Left ventricle myocardium inferior (tissue), 1 donor: ENCODE measurements around the gene C1QTNF4. TPM values are rescaled to one million over a fixed set of nuclear protein-coding genes. Genes with fewer than 3 reads are reported as not detected.

Experiments
- DNase-seq: peaks from one replicate; pipeline ENCODE4 v3.0.0-alpha.2; 2020
- H3K27ac ChIP-seq: fragments of 200-600 bp; replicated peaks from 2 replicates; pipeline ENCODE4 v1.8.0; 2021
- H3K27me3 ChIP-seq: fragments of 200-600 bp; 2 replicates; pipeline ENCODE4 v1.8.0; 2021; ENCODE audit warnings: low read depth
- H3K36me3 ChIP-seq: fragments of 200-600 bp; 2 replicates; pipeline ENCODE4 v1.8.0; 2021
- H3K4me1 ChIP-seq: fragments of 200-600 bp; 2 replicates; pipeline ENCODE4 v1.8.0; 2021
- H3K4me3 ChIP-seq: fragments of 200-600 bp; 2 replicates; pipeline ENCODE4 v1.8.0; 2021; ENCODE audit warnings: mild to moderate bottlenecking, moderate library complexity
- H3K9me3 ChIP-seq: fragments of 200-600 bp; replicated peaks from 2 replicates; pipeline ENCODE4 v1.8.0; 2021
- CTCF ChIP-seq: fragments of 200-600 bp; IDR thresholded peaks from 2 replicates; pipeline ENCODE4 v1.8.0; 2021; ENCODE audit warnings: antibody characterized with exemption, mild to moderate bottlenecking, borderline replicate concordance
- intact Hi-C: fragments of 100-400 bp; cut with micrococcal nuclease; formaldehyde crosslinking; loops from one replicate; pipeline ENCODE4 v1.11.0; 2022
- total RNA-seq: library from RNA; stranded (reverse); fragmentation: NEBNext Ultra II Directional; extraction: Animal tissue kit (Norgen Biotek cat#: 25700); gene quantifications from one replicate; pipeline ENCODE4 v1.2.1, GENCODE V29; 2021
- donor health status: DM: no; HTN: yes; CAD: no; lungs with severe emphysema.

Gene C1QTNF4
- total RNA-seq, 1 donor from 2014 or later = 0.58 TPM

GRCh38 chr11:47571357-47571729 lies 22.9 kb downstream of the C1QTNF4 start:
- Histone ChIP-seq H3K27me3 (no peaks in the 10 kb centered on the region), H3K36me3 (peaks cover 56% of the 10 kb centered on the region), H3K4me3 (no peak overlapping the region), H3K4me1 (peaks cover 39% of the 10 kb centered on the region), H3K9me3 (no peaks in the 10 kb centered on the region), H3K27ac (no peak overlapping the region)
- intact Hi-C loops = no loop called here
- DNase-seq = no peak
- no peak for TF ChIP-seq CTCF

DNA sequence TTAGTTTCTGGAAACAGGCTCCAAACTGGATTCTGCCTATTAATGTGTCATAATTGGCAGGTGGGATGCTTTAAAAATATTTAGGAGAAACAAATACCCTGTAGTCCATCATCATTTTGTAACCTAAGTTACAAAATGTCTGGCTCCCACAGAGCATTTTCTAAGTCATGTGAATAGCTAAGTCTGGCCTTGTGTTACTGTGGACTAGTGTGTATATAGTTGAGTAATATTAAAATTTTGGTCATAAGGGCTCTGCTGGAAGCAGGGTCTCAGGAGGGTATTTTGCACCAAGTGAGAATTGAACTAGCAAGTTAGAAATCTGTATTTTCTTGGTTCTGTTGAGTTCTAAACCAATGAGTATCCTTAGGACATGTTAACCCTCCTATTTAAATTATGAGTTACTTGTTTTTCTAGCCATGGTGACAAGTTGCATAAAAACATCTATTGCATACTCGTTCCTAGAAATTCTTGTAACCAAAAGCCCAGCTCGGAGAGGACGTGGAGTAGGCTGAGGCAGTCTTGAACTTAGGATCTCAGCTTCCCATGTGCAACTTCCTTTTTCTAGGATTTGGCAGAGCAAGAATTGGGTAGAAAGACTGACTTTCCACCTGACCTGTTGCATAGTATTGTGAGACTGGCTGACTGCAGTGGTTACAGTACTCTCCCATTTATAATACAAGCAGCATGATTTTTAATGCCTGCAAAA lies 23.4 kb downstream of the C1QTNF4 start:
- Histone ChIP-seq H3K4me3 (no peak overlapping the region), H3K27me3 (no peaks in the 10 kb centered on the region), H3K36me3 (peaks cover 54% of the 10 kb centered on the region), H3K4me1 (peaks cover 44% of the 10 kb centered on the region), H3K9me3 (no peaks in the 10 kb centered on the region), H3K27ac (no peak overlapping the region)
- no peak for TF ChIP-seq CTCF
- no peak for DNase-seq
- intact Hi-C loops = no loop called here

DNA sequence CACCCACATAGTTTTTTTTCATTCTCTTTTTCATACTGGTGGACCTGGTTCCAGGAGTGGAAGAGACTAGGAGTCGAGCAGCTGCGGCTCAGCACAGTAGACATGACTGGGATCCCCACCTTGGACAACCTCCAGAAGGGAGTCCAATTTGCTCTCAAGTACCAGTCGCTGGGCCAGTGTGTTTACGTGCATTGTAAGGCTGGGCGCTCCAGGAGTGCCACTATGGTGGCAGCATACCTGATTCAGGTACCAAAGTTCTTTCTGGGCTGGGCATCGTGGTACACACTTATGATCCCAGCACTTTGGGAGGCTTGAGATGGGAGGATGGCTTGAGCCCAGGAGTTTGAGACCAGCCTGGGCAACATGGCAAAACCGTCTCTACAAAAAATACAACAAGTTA lies 24.6 kb downstream of the C1QTNF4 start:
- intact Hi-C loops = no loop called here
- no peak for TF ChIP-seq CTCF
- Histone ChIP-seq H3K4me1 (peaks cover 54% of the 10 kb centered on the region), H3K27ac (no peak overlapping the region), H3K36me3 (peaks cover 43% of the 10 kb centered on the region), H3K4me3 (no peak overlapping the region), H3K9me3 (no peaks in the 10 kb centered on the region), H3K27me3 (no peaks in the 10 kb centered on the region)
- DNase-seq = no peak

DNA sequence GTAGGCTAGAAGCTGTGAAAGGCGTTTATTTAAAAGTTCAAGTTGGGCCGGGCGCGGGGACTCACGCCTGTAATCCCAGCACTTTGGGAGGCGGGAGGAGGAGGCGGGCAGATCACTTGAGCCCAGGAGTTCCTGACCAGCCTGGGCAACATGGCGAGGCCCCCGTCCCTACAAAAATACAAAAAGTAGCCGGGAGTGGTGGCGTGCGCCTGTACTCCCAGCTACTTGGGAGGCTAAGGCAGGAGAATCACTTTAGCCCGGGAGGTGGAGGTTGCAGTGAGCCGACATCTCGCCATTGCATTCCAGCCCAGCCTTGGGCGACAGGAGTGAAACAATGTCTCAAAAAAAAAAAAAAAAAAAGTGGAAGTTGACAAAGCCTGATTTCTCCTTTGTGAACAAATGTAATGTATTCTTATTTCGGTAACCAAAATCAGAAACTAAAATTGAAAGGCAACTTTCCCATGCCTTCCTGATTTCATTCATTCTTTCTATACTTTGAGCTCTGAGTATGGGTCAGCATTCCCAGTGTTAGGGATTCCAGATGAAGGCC lies 28.0 kb downstream of the C1QTNF4 start:
- Histone ChIP-seq H3K4me1 (peaks cover 28% of the 10 kb centered on the region), H3K27me3 (no peaks in the 10 kb centered on the region), H3K9me3 (no peaks in the 10 kb centered on the region), H3K27ac (peak overlapping the region; percentile 82), H3K36me3 (peaks cover 15% of the 10 kb centered on the region), H3K4me3 (peak overlapping the region; percentile 98)
- no peak for DNase-seq
- intact Hi-C loops = no loop called here
- no peak for TF ChIP-seq CTCF

GRCh38 chr11:47565340-47566148 lies 28.7 kb downstream of the C1QTNF4 start, which contains the start of gene PTPMT1:
TSS of gene PTPMT1 (plus strand) at chr11:47565599. CDS start at chr11:47565623, 24 bp downstream.
- Histone ChIP-seq H3K4me1 (peaks cover 24% of the 10 kb centered on the region), H3K4me3 (peak within 1 kb of the TSS; percentile 98), H3K27ac (peak within 1 kb of the TSS; percentile 82), H3K27me3 (no peaks in the 10 kb centered on the region), H3K9me3 (no peaks in the 10 kb centered on the region), H3K36me3 (peaks cover 12% of the 10 kb centered on the region)
- peak; percentile 82 for DNase-seq
- no peak for TF ChIP-seq CTCF
- intact Hi-C loops = no loop called here
